ENCODE measurements around the gene TIGD1. TPM values are rescaled to one million over a fixed set of nuclear protein-coding genes. Genes with fewer than 3 reads are reported as not detected.

Gene TIGD1
- total RNA-seq, 1 donor from 2014 or later = 3.9 TPM

DNA sequence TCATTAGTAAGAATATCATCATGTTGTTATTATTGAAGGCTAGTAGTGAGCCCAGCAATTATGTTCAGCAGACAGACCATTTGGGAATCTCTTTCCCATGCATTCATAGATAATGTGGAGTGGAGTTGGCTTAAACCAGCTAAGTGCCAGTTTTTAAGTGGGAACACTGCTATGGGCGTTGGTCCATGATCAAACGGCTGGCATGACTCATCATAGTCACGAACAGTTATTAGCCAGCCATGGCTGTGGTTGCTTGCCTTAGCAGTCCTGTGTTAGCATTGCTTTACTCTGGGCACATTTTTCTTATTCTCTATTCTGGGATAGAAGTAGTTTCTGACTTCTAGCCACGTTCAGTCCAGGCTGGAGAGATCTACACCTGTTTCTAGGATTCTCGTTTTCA, 17.8 kb upstream of the TIGD1 start:
- ATAC-seq (peak; percentile 69), DNase-seq (no peak)
- H3K36me3 ChIP-seq = peaks cover 99% of the 10 kb centered on the region
- no peaks in the 10 kb centered on the region for H3K9me3 ChIP-seq
- no peak overlapping the region for H3K4me3 ChIP-seq
- H3K27me3 ChIP-seq = no peaks in the 10 kb centered on the region
- H3K27ac ChIP-seq = no peak overlapping the region
- TF ChIP-seq, protein P1, sequence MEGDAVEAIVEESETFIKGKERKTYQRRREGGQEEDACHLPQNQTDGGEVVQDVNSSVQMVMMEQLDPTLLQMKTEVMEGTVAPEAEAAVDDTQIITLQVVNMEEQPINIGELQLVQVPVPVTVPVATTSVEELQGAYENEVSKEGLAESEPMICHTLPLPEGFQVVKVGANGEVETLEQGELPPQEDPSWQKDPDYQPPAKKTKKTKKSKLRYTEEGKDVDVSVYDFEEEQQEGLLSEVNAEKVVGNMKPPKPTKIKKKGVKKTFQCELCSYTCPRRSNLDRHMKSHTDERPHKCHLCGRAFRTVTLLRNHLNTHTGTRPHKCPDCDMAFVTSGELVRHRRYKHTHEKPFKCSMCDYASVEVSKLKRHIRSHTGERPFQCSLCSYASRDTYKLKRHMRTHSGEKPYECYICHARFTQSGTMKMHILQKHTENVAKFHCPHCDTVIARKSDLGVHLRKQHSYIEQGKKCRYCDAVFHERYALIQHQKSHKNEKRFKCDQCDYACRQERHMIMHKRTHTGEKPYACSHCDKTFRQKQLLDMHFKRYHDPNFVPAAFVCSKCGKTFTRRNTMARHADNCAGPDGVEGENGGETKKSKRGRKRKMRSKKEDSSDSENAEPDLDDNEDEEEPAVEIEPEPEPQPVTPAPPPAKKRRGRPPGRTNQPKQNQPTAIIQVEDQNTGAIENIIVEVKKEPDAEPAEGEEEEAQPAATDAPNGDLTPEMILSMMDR (IDR thresholded peaks at IDR 0.05) = no peak
- no peaks in the 10 kb centered on the region for H3K4me1 ChIP-seq
- intact Hi-C loops (cut with DNase I) = no loop called here

DNA sequence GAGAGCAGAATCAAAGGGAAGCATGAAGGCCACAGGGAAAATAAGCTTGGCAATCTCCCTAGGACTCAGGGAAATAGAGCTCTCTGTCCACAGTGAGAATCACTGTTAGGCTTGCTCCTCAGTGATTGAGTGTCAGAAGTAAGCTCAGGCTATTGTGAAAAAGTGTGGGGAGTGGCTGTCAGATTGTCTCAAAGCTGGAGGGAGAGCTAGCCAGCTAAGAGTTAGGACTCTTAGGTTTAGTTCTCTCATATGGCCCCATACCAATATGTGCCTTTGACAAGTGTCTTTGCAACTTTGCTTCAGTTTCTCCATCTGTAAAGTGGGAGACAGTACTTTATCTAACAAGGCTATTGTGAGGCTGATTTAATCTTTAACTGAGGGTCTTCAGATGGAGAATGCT, 17.4 kb upstream of the TIGD1 start:
- Histone ChIP-seq H3K36me3 (peaks cover 99% of the 10 kb centered on the region), H3K27me3 (no peaks in the 10 kb centered on the region), H3K27ac (no peak overlapping the region), H3K9me3 (no peaks in the 10 kb centered on the region), H3K4me3 (no peak overlapping the region), H3K4me1 (no peaks in the 10 kb centered on the region)
- intact Hi-C loops (cut with DNase I) = no loop called here
- TF ChIP-seq, protein P1 (IDR thresholded peaks at IDR 0.05) = no peak
- DNase-seq = no peak
- ATAC-seq = no peak

- peak; percentile 60 for ATAC-seq
Observed at GRCh38 chr2:232563580-232563979, 13.2 kb upstream of the TIGD1 start.

GRCh38 chr2:232562515-232563151, 12.3 kb upstream of the TIGD1 start:
- TF ChIP-seq, protein P1 (IDR thresholded peaks at IDR 0.05) = no peak
- ATAC-seq (peak; percentile 50), DNase-seq (no peak)
- no peak overlapping the region for H3K4me3 ChIP-seq
- no peaks in the 10 kb centered on the region for H3K27me3 ChIP-seq
- intact Hi-C loops (cut with DNase I) = no loop called here
- H3K27ac ChIP-seq = no peak overlapping the region
- peaks cover 100% of the 10 kb centered on the region for H3K36me3 ChIP-seq
- H3K4me1 ChIP-seq = no peaks in the 10 kb centered on the region
- no peaks in the 10 kb centered on the region for H3K9me3 ChIP-seq

More at GRCh38 chr2:232563580-232563979, 13.2 kb upstream of the TIGD1 start:
- intact Hi-C loops (cut with DNase I) = no loop called here
- no peaks in the 10 kb centered on the region for H3K27me3 ChIP-seq
- no peak overlapping the region for H3K27ac ChIP-seq
- no peaks in the 10 kb centered on the region for H3K9me3 ChIP-seq
- DNase-seq = no peak
- H3K4me3 ChIP-seq = no peak overlapping the region
- TF ChIP-seq, protein P1 (IDR thresholded peaks at IDR 0.05) = no peak
- no peaks in the 10 kb centered on the region for H3K4me1 ChIP-seq
- H3K36me3 ChIP-seq = peaks cover 100% of the 10 kb centered on the region

GRCh38 chr2:232556426-232556825, 6.1 kb upstream of the TIGD1 start:
- ATAC-seq (no peak), DNase-seq (no peak)
- H3K9me3 ChIP-seq = no peaks in the 10 kb centered on the region
- intact Hi-C loops (cut with DNase I) = no loop called here
- H3K27ac ChIP-seq = no peak overlapping the region
- H3K4me3 ChIP-seq = no peak overlapping the region
- H3K36me3 ChIP-seq = peaks cover 64% of the 10 kb centered on the region
- H3K4me1 ChIP-seq = peaks cover 30% of the 10 kb centered on the region
- H3K27me3 ChIP-seq = no peaks in the 10 kb centered on the region
- TF ChIP-seq, protein P1 (IDR thresholded peaks at IDR 0.05) = no peak

DNA sequence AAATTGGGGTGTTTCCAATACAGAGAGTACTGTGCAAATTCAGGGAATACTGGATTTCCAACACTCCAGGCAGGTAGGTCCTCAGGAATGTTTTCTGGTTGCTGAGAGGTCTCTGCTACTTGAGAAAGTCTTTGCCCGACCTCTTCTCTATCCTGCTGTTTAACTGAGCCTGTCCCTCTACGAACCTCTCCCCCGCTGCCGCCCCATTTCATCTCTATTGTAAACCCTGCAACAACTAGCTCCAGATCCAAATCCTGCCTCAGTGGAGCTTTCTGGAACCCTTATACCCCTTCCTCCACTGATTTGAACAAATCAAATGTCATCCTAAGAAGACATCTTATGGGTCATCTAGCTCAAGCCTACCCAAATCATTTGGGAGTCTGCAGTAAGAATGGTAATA, 1.4 kb upstream of the TIGD1 start:
- Histone ChIP-seq H3K27me3 (no peaks in the 10 kb centered on the region), H3K4me3 (peak overlapping the region; percentile 85), H3K36me3 (peaks cover 17% of the 10 kb centered on the region), H3K9me3 (no peaks in the 10 kb centered on the region), H3K4me1 (peaks cover 37% of the 10 kb centered on the region), H3K27ac (peak overlapping the region; percentile 98)
- intact Hi-C loops (cut with DNase I) = no loop called here
- DNase-seq (no peak), ATAC-seq (no peak)
- TF ChIP-seq, protein P1 (IDR thresholded peaks at IDR 0.05) = no peak
